GM18867 (cell line): ENCODE results near the gene PNPLA3.

Experiments
- ATAC-seq: cut with Tn5 transposase; IDR thresholded peaks from one replicate; pipeline ENCODE4 v1.9.1; 2021; ENCODE audit warnings: mild to moderate bottlenecking, moderate library complexity; ENCODE audit not compliant: unreplicated experiment

PNPLA3 gene

DNA sequence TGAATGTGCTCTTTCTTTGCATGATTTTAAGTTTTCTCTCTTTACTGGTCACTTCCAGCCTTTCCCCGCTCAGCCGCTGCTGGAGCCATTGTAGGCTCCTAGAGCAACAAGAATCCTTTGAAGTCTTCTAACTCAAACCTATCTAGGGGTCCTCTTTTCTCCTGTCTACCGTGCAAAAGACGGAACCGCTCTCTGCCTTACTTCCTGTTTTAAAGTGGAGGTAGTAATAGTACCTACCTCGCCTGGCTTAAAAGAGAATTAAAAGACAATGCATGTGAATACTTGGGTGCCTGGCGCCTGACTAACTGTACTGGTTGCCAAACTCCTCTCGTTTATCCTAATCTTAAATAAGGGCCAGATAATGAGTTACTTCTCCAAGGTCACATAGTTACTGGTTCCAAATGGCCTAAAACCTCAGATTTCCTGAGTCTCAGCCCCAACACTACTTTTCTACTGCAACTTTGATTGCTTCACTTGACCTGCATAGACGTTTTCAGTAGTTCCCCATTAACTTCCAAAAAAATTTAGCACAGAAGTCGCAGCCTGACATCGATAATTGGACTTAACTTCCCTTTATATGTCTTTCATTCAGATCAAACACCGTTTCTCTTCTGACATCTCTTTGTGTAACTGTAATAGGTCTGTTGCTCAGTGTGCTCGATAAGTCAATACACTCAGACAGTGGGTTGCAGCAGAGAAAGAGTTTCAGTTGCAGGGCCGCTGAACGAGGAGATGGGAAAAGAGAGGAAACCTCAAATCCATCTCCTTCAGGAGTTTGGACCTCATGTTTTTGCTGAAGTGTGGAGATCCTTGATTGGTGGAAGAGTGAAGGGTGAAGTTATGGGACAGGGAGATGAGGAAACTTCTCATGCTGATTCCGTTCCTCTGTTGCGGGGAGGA lies 32.5 kb downstream of the PNPLA3 start:
- no peak for ATAC-seq

- ATAC-seq = no peak
Measured at GRCh38 chr22:43956805-43957463, 33.3 kb downstream of the PNPLA3 start.

- ATAC-seq = no peak
Measured at GRCh38 chr22:43957871-43958270, 34.3 kb downstream of the PNPLA3 start.

DNA sequence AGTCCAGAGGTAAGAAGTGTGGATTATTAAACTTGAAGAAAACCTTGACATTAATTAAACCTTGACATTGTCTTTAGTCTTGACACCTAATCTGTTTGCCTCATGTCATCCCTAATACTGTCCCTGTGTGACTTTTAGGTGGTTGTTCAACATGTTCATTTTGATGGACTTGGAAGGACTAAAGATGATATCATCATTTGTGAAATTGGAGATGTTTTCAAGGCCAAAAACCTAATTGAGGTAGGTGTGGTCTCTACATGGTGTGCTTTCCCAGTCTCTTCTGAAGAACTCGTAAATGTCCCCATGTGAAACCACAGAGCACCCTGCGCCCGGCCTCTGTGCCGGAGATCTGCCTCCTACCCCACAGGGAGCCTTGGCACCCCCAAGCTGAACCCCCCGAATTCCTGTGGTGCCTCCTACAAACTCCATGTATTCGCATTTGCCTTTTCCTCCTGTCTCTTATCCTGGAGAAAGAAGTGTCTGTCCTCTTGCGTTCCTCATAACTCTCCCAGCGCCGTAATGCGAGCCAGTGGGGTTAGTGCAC lies 40.8 kb downstream of the PNPLA3 start:
- no peak for ATAC-seq

DNA sequence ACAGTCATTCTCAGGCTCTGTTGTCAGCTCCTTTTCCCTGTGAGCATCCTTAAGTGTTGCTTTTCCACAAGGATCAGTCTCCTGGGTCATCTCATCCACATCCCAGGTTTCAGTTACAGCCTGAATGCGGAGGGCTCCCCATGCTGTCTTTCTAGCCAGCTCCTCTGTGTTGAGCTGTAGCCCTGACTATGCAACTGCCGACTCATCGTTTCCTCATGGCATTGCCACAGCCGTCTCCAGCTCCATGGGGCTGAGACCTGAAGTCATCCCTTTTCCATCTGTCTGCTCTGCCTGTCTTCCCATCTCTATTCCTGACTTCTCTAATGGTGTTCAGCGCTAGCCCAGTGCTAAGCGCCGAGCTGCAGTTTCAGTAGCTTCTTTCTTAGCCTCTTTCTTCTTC lies 43.5 kb downstream of the PNPLA3 start:
- ATAC-seq = no peak

GRCh38 chr22:43968614-43969013 lies 45.0 kb downstream of the PNPLA3 start:
- ATAC-seq = no peak

- ATAC-seq = no peak
Measured at GRCh38 chr22:43969021-43969878, 45.6 kb downstream of the PNPLA3 start.

GRCh38 chr22:43969989-43970755 lies 46.6 kb downstream of the PNPLA3 start:
- no peak for ATAC-seq

DNA sequence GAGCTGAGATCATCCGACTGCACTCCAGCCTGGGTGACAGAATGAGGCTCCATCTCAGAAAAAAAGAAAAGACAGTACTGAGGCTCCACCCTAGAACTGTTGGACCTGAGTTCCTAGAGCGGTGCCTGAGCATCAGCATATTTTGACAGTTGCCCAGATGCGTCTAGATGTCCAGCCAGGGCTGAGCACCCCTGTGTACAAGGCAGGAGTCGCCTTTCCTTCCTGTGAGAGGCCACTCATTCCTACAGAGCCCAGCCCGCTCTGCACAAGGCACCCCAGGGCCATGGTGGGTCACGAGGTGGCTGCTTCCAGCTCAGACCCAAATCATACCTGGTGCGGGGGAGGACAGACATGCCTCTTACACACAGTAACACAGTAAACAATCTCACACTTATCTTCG lies 47.5 kb downstream of the PNPLA3 start:
- ATAC-seq = no peak

GRCh38 chr22:43972931-43973462 lies 49.4 kb downstream of the PNPLA3 start:
- no peak for ATAC-seq

GRCh38 chr22:43974028-43974545 lies 50.5 kb downstream of the PNPLA3 start:
- no peak for ATAC-seq

DNA sequence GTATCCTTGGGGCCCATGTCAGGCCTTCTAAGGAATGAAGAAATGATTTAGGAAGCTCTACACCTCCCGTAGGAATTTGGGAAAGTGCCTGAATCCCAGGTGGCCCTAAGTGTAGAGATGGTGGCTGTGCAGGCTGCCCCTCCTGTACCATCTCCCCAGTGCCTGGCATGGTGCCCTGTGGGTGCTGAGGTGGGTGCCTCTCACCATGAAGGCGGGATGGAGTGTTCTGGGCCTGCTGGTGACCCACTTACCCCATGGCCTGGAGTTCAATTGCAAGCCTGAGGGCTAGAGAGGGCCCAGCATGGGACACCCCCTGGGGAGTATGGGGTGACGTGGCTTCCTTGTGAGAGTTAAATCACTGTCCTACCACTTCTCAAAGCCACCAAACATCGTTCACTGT lies 51.4 kb downstream of the PNPLA3 start:
- ATAC-seq = no peak

DNA sequence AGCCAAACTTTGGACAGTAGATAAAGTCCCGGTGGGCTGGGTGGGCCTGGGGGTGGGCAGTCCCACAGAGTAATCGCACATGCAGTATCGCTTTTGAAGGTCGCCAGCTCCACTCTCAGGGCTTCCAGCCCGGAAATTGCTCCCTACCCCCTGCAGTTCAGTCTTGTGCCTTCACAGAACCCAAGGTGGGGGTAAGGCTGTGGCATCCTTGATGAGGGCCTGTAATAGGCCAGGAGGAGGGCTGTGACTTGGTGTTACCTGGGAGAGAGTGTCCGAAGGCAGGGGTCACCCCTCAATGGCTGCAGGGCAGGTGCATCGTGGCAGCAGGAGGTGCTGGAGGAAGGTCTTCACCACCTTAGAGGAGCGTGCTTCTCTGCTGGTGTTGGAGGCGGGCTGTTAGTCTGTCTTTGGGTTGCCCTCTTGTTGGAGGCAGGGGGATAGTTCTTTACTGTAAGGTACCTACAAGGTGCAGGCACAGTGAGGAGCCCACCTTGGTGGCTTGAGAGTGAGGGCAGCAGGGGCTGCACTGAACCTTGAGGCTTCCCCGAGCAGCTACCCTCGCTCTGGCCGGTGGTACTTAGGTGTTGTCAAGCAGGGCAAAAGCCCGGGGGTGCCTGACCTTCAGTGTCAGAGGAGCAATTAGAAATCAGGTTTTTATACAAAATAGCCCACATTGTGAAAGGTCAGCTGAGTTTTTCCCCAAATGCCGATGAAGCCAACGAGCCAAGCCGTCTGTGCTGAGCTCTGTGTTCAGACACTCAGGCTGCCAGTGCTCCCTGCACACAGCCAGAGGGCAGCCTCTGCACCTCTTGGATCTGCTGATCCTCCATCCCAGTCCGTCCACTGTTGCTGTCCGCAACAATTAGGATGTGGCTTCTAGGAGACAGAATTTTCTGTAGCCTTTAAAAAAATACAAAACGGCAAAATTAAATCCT lies 53.5 kb downstream of the PNPLA3 start:
- no peak for ATAC-seq

GRCh38 chr22:43978558-43978957 lies 55.0 kb downstream of the PNPLA3 start:
- no peak for ATAC-seq

DNA sequence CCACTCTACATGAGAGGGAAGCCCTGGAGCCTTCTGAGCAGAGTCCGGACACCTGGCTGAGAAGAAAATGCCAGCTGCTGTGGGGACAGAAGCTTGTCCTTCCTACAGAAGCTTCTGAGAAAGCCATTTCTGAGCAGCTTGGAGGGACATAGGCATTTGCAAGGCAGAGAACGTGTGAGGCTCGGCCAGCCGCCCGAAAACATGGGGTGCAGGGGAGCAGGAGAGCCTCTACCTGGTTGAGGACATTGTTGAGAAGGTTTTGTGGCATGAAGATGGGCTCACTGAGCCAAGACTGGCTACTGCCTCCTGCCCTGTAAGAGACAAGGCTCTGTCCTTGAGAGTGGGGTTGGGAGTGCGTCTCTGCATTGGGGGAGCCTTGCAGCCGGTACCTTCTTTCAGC lies 57.0 kb downstream of the PNPLA3 start:
- ATAC-seq = no peak

DNA sequence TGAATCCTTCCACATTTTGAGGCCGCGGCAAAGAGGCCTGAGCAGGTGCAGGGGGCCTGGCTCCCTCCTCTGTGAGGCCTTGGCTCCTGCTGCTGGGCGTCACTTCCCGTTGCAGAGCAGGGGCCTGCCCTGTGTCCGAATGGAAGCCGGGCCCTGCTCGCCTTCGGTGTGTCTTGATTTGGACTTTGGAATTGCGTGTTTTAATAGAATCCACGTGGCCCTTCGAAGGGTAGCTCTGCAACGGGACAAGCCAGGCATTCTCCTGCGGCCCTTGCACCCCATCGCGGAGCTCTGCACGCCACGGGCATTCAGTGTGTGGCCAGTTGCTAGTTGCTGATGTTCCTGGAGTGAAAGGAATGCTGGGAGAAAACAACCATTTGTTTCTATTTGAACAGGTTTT lies 57.4 kb downstream of the PNPLA3 start:
- no peak for ATAC-seq

DNA sequence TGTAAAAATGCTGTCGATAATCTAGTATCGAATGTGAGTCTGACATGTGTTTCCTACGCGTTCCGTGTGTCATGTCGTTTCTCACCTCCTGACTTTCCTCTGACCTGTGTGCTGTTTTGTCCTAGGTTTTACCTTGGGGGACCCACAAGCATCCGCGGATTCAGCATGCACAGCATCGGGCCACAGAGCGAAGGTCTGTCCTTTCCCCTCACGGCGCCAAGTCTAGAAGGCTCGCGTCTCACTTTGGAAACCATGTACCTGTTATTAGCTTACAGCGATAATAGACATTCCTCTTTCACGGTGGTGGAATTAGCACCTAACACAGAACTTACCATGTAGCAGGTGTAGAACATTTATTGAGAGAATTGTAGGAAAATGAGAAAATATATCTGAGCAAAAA lies 60.2 kb downstream of the PNPLA3 start:
- ATAC-seq = no peak

- ATAC-seq = no peak
Measured at GRCh38 chr22:43985532-43985931, 61.9 kb downstream of the PNPLA3 start.
